ENCODE results near the gene CABP4. TPM values are rescaled to one million over a fixed set of nuclear protein-coding genes. Genes with fewer than 3 reads are reported as not detected.
"Not testable (repeated sequence)": the region's sequence is repeated elsewhere in the genome, so short reads cannot be mapped to it uniquely, and the experiment has no call there.

CABP4 gene
- total RNA-seq, 2 donors from 2014 or later: 3.1 TPM; not detected in 1

DNA sequence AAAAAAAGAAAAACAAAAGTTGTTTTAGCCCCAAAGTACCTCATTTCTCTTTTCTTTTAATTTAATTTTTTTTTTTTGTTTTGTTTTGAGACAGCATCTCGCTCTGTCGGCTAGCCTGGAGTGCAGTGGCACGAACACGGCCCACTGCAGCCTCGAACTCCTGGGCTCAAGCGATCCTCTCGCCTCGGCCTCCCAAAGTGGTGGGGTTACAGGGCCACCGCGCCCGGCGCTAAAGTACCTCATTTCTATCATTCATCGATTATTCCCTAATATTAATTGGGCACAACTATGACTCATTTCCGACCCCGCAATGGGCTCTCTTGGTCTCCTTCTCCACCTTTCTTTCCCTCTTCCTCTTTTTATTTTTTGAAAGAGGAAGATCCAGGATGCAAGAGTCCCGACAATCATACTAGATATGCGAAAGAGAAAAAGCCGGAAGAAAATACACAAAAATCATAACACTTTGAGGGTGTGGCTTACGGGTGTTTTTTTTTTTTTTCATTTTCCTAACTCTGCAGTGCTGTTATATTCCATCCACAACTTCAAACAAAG, 27.2 kb downstream of the CABP4 start:
- TF ChIP-seq POLR2A (IDR thresholded peaks at IDR 0.05): no peak
- TF ChIP-seq, protein P1, sequence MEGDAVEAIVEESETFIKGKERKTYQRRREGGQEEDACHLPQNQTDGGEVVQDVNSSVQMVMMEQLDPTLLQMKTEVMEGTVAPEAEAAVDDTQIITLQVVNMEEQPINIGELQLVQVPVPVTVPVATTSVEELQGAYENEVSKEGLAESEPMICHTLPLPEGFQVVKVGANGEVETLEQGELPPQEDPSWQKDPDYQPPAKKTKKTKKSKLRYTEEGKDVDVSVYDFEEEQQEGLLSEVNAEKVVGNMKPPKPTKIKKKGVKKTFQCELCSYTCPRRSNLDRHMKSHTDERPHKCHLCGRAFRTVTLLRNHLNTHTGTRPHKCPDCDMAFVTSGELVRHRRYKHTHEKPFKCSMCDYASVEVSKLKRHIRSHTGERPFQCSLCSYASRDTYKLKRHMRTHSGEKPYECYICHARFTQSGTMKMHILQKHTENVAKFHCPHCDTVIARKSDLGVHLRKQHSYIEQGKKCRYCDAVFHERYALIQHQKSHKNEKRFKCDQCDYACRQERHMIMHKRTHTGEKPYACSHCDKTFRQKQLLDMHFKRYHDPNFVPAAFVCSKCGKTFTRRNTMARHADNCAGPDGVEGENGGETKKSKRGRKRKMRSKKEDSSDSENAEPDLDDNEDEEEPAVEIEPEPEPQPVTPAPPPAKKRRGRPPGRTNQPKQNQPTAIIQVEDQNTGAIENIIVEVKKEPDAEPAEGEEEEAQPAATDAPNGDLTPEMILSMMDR (IDR thresholded peaks at IDR 0.05): no peak
- Histone ChIP-seq H3K4me1 (peaks cover 24% of the 10 kb centered on the region), H3K4me3 (peak overlapping the region in 1 of 2 donors; percentile 61), H3K36me3 (replicated peaks in 1 of 2; ENCODE audit: insufficient read depth in 1 of 2, low read depth in 2 of 2) (no peaks in the 10 kb centered on the region), H3K27ac (peak overlapping the region; percentile 39 to 94 (median 74)), H3K9me3 (no peaks in the 10 kb centered on the region), H3K27me3 (no peaks in the 10 kb centered on the region)
- 35 to 36% methylated on average over 19 of the region's 19 CpGs for WGBS, 2 donors
- intact Hi-C loops (cut with DNase I): no loop called here
- peak; percentile 57 for ATAC-seq
- DNase-seq: no peak

DNA sequence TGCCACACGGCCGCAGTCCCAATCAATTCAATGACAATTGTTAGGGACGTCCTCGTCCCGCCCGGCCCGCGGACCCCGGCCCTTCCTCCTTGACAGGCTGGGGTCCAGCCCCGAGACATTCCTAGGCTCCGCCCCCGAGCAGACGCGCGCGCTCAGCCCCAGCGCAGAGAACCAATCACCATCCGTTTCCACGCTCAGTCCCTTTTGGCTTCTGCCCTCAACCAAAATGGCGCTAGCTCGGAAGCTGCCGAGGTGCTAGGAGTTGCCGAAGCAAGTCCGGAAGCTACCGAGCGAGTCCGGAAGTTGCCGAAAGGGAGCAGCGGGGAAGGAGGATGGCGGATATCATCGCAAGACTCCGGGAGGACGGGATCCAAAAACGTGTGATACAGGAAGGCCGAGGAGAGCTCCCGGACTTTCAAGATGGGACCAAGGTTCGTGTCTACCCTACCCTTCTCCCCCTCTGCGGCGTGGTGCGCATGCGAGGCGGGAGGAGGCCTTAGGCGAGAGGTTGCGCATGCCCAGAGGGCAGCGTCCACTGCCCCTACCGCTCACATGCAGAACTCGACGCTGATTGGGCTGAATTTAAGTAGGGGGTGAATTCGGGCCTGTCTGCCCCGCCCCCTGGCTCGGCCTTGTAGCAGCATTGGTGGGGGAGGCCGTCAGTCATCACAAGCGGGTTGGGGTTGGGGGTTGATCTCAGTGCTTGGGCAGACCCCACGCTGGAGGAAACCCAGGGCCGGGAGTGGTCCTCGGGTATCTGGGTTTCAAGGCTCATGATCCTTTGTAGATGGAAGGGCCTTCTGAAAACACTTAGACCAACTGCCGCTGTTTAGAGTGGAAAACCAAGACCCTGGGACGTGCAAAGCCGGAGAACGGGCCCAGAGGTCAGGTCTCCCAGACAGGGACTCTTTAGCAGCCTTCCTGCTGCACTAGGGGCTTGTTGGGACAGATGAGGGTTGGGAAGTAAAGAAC, 28.0 kb downstream of the CABP4 start, which contains the start of gene AIP:
Gene AIP, plus strand, starts transcription at position 200 of the 972 bp plus-strand sequence. Its CDS starts 133 bp downstream, at position 333.
- peak; percentile 99 for ATAC-seq
- intact Hi-C loops (cut with DNase I): no loop called here

DNA sequence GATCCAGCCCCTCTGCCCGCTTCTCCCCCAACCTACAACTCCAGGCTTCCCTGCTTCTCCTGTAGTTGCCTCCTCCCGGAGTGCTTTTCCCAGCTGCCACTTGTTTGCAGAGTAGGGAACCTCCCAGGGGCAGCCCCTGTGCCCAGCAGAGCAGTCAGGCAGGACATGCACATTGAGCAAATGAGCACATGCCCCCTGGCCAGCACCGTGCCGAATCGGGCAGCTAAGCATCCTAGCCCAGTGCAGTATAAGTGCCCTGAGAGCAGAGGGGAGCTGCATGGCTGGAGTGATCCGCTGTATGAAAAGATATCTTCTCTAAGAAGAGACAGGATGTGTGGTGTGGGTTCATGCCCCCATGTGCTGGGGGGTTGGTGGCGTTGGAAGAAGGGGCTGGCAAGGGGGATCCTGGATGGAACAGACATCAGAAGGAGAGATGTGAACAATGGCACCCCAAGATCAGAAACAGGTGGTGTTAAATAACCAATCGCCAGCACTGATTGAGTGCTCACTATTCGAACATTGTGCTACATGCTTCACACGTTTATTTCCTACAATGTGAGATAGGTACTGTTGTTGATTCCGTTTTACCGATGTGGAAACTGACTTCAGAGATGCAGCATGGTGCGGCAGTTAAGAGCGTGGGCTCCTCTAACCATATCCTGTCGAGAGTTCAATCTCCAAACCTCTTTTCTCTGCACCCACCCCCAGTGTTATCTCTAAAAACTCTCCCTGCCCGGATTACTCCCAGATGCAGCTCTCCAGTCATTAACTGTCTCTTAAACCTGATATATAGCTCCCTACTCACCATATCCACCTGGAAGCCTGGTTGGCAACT, 28.9 kb downstream of the CABP4 start:
- H3K9me3 ChIP-seq: no peaks in the 10 kb centered on the region
- peaks cover 24% of the 10 kb centered on the region for H3K4me1 ChIP-seq
- no peak for TF ChIP-seq POLR2A (IDR thresholded peaks at IDR 0.05)
- TF ChIP-seq, protein P1 (IDR thresholded peaks at IDR 0.05): no peak
- H3K27me3 ChIP-seq: no peaks in the 10 kb centered on the region
- intact Hi-C loops (cut with DNase I): no loop called here
- no peak for DNase-seq
- no peaks in the 10 kb centered on the region for H3K36me3 ChIP-seq (replicated peaks in 1 of 2; ENCODE audit: insufficient read depth in 1 of 2, low read depth in 2 of 2)
- ATAC-seq: no peak
- peak overlapping the region in 1 of 4 donors; percentile 94 for H3K27ac ChIP-seq
- no peak overlapping the region for H3K4me3 ChIP-seq
- 84 to 89% methylated on average over 16 of the region's 16 CpGs for WGBS, 2 donors

More for the DNA sequence above, 28.0 kb downstream of the CABP4 start, which contains the start of gene AIP:
- no peaks in the 10 kb centered on the region for H3K9me3 ChIP-seq
- peak within 1 kb of the TSS in 1 of 2 donors; percentile 61 for H3K4me3 ChIP-seq
- peak; percentile 98 to 99 (median 98) for DNase-seq
- peak in 2 of 3 donors; percentile 63 to 72 for TF ChIP-seq POLR2A (IDR thresholded peaks at IDR 0.05)
- TF ChIP-seq, protein P1 (IDR thresholded peaks at IDR 0.05): peak in 4 of 7 experiments; percentile 31 to 39 (median 36)
- H3K27ac ChIP-seq: peak within 1 kb of the TSS; percentile 39 to 94 (median 74)
- no peaks in the 10 kb centered on the region for H3K27me3 ChIP-seq
- WGBS, 2 donors: 9 to 16% methylated on average over 45 to 60 of the region's 60 CpGs
- H3K4me1 ChIP-seq: peaks cover 24% of the 10 kb centered on the region
- H3K36me3 ChIP-seq (replicated peaks in 1 of 2; ENCODE audit: insufficient read depth in 1 of 2, low read depth in 2 of 2): no peaks in the 10 kb centered on the region

GRCh38 chr11:67484847-67485311, 29.7 kb downstream of the CABP4 start:
- Histone ChIP-seq H3K4me1 (peaks cover 24% of the 10 kb centered on the region), H3K27ac (no peak overlapping the region), H3K4me3 (no peak overlapping the region), H3K36me3 (replicated peaks in 1 of 2; ENCODE audit: insufficient read depth in 1 of 2, low read depth in 2 of 2) (peaks cover 0 to under 1% of the 10 kb centered on the region in 2 donors), H3K27me3 (no peaks in the 10 kb centered on the region), H3K9me3 (no peaks in the 10 kb centered on the region)
- 73 to 81% methylated on average over 5 to 11 of the region's 11 CpGs for WGBS, 2 donors
- intact Hi-C loops (cut with DNase I): no loop called here
- TF ChIP-seq, protein P1 (IDR thresholded peaks at IDR 0.05): no peak
- ATAC-seq (no peak), DNase-seq (no peak)

DNA sequence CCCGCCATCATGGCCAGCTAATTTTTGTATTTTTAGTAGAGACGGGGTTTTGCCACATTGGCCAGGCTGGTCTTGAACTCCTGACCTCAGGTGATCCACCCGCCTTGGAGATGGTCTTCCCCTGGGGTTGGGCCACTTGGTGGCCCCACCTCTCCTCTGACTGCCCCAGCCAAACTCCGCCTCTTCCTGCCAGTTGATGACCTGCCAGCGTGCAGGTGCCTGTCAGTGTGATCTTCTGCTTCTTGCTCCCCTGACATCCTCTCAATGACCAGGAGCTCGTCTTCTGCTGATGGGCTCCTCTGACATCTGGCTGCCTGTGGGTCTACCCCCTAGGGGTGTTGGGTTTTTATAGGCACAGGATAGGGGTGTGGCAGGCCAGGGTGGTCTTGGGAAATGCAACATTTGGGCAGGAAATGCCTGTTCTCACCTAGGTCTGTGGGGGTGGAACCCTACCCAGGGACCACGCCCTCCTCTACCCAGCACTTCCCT, 30.8 kb downstream of the CABP4 start:
- H3K27ac ChIP-seq; H3K36me3 ChIP-seq (replicated peaks in 1 of 2; ENCODE audit: insufficient read depth in 1 of 2, low read depth in 2 of 2); H3K4me3 ChIP-seq; intact Hi-C loops (cut with DNase I); H3K27me3 ChIP-seq; H3K9me3 ChIP-seq; ATAC-seq; DNase-seq: not testable (repeated sequence)
- H3K4me1 ChIP-seq: peaks cover 24% of the 10 kb centered on the region
- 83 to 90% methylated on average over 7 of the region's 7 CpGs for WGBS, 2 donors
